ENCODE results near the gene CWC27. TPM values are rescaled to one million over a fixed set of nuclear protein-coding genes. Genes with fewer than 3 reads are reported as not detected.

Gene CWC27
- total and polyA plus RNA-seq, 2 of the 13 experiments (the other 11 are each of a cell fraction or from before 2014, with no cell fraction given) = 21.1 to 25.7 TPM

DNA sequence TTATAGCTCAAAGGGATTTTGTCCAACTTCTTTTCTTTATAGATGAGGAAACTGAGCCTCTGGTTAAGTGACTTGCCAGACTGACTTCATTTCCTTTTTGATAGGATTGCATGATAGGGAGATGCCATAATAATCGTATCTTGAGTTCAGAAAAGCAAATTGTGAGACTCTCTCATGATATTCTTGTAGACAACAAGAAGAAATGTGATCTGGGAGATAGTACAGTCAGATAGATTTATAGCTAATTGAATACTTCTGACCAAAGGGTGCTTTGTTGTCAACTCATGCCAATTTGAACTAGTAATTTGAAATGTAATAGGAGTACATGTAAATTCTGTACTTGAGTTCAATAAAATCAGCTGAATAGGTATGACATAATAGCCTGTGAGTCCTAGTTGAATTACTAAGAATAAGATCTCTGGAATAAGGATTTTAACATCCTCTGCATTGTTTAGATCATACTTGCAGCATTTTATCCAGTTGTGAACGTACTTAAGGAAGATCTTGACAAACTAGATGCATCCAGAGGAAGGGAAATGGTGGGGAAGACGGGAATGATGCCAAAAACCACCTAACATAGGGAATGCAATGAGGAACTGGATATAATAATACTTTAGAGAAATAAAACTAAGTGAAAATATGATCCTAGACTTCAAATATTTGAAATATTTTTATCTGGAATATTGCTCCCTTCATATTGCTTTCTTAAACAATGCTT is 25.5 kb downstream of the CWC27 start:
- Histone ChIP-seq H3K27me3 (ENCODE audit: control insufficient read depth in 1 of 2, insufficient read depth in 2 of 2, low read length in 2 of 2) (no peaks in the 10 kb centered on the region), H3K36me3 (replicated peaks in 1 of 2; ENCODE audit: control insufficient read depth in 1 of 2, insufficient read depth in 2 of 2, low read length in 2 of 2) (no peaks in the 10 kb centered on the region; a peak in 3 of 5 replicates), H3K4me1 (ENCODE audit: insufficient read depth, low read length) (peaks cover 16% of the 10 kb centered on the region), H4K20me1 (ENCODE audit: insufficient read depth, low read length) (no peaks in the 10 kb centered on the region), H3K27ac (ENCODE audit: extremely low read length, insufficient read depth, low read length) (no peak overlapping the region), H3K4me2 (ENCODE audit: low read depth, low read length) (no peak overlapping the region), H3K4me3 (replicated peaks in 1 of 3; ENCODE audit: insufficient read depth in 1 of 3, low read depth in 2 of 3, low read length in 3 of 3) (no peak overlapping the region), H3K9ac (ENCODE audit: insufficient read depth, low read depth, low read length) (no peak overlapping the region), H3K9me3 (ENCODE audit: low read length) (no peaks in the 10 kb centered on the region), H3K79me2 (ENCODE audit: insufficient read depth, low read length) (no peaks in the 10 kb centered on the region), H2AFZ (ENCODE audit: low read length) (no peak overlapping the region)
- DNase-seq (ENCODE audit: low spot score) (no peak), ATAC-seq (no peak), FAIRE-seq (no peak)
- ChIA-PET POLR2A (no interaction called here), CTCF (ENCODE audit: low intra/inter-chr PET ratio, low total read pairs) (no interaction called here)
- no TSS peak for BruUV-seq (replicated peaks)
- in situ Hi-C loops (cut with HindIII; ENCODE audit: extremely low pct_ligation_motif_present, low pct_unique_long_range_greater_than_20kb) = no loop called here
- WGBS (ENCODE audit: low lambda C conversion rate) = 95% methylated on average over 3 of the region's 3 CpGs
- intact Hi-C loops (cut with micrococcal nuclease; ENCODE audit: unreplicated experiment) = no loop called here
- TF ChIP-seq MAFK (conservative IDR thresholded peaks at IDR 0.05 in 1 of 2, IDR thresholded peaks at IDR 0.05 in 1 of 2; ENCODE audit: low read length in 2 of 2) (no peak), RELA (CRISPR knock-in tag; IDR thresholded peaks at IDR 0.05) (no peak), IKZF1 (IDR thresholded peaks at IDR 0.05) (no peak), RBFOX2 (IDR thresholded peaks at IDR 0.05; ENCODE audit: low read depth, low read length) (no peak), ZNF101 (CRISPR knock-in tag; IDR thresholded peaks at IDR 0.05; ENCODE audit: borderline replicate concordance, low read depth) (no peak), PRDM15 (CRISPR knock-in tag; IDR thresholded peaks at IDR 0.05) (no peak)
- TF ChIP-seq, protein P1, sequence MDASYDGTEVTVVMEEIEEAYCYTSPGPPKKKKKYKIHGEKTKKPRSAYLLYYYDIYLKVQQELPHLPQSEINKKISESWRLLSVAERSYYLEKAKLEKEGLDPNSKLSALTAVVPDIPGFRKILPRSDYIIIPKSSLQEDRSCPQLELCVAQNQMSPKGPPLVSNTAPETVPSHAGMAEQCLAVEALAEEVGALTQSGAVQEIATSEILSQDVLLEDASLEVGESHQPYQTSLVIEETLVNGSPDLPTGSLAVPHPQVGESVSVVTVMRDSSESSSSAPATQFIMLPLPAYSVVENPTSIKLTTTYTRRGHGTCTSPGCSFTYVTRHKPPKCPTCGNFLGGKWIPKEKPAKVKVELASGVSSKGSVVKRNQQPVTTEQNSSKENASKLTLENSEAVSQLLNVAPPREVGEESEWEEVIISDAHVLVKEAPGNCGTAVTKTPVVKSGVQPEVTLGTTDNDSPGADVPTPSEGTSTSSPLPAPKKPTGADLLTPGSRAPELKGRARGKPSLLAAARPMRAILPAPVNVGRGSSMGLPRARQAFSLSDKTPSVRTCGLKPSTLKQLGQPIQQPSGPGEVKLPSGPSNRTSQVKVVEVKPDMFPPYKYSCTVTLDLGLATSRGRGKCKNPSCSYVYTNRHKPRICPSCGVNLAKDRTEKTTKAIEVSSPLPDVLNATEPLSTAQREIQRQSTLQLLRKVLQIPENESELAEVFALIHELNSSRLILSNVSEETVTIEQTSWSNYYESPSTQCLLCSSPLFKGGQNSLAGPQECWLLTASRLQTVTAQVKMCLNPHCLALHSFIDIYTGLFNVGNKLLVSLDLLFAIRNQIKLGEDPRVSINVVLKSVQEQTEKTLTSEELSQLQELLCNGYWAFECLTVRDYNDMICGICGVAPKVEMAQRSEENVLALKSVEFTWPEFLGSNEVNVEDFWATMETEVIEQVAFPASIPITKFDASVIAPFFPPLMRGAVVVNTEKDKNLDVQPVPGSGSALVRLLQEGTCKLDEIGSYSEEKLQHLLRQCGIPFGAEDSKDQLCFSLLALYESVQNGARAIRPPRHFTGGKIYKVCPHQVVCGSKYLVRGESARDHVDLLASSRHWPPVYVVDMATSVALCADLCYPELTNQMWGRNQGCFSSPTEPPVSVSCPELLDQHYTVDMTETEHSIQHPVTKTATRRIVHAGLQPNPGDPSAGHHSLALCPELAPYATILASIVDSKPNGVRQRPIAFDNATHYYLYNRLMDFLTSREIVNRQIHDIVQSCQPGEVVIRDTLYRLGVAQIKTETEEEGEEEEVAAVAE (CRISPR knock-in tag; IDR thresholded peaks at IDR 0.05; ENCODE audit: borderline replicate concordance) = no peak
- TF ChIP-seq, protein P2, sequence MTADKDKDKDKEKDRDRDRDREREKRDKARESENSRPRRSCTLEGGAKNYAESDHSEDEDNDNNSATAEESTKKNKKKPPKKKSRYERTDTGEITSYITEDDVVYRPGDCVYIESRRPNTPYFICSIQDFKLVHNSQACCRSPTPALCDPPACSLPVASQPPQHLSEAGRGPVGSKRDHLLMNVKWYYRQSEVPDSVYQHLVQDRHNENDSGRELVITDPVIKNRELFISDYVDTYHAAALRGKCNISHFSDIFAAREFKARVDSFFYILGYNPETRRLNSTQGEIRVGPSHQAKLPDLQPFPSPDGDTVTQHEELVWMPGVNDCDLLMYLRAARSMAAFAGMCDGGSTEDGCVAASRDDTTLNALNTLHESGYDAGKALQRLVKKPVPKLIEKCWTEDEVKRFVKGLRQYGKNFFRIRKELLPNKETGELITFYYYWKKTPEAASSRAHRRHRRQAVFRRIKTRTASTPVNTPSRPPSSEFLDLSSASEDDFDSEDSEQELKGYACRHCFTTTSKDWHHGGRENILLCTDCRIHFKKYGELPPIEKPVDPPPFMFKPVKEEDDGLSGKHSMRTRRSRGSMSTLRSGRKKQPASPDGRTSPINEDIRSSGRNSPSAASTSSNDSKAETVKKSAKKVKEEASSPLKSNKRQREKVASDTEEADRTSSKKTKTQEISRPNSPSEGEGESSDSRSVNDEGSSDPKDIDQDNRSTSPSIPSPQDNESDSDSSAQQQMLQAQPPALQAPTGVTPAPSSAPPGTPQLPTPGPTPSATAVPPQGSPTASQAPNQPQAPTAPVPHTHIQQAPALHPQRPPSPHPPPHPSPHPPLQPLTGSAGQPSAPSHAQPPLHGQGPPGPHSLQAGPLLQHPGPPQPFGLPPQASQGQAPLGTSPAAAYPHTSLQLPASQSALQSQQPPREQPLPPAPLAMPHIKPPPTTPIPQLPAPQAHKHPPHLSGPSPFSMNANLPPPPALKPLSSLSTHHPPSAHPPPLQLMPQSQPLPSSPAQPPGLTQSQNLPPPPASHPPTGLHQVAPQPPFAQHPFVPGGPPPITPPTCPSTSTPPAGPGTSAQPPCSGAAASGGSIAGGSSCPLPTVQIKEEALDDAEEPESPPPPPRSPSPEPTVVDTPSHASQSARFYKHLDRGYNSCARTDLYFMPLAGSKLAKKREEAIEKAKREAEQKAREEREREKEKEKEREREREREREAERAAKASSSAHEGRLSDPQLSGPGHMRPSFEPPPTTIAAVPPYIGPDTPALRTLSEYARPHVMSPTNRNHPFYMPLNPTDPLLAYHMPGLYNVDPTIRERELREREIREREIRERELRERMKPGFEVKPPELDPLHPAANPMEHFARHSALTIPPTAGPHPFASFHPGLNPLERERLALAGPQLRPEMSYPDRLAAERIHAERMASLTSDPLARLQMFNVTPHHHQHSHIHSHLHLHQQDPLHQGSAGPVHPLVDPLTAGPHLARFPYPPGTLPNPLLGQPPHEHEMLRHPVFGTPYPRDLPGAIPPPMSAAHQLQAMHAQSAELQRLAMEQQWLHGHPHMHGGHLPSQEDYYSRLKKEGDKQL (CRISPR knock-in tag; IDR thresholded peaks at IDR 0.05; ENCODE audit: low read depth) = no peak
